ENCODE measurements around the gene ZNF385A. TPM values are rescaled to one million over a fixed set of nuclear protein-coding genes. Genes with fewer than 3 reads are reported as not detected.

ZNF385A gene
- total and polyA plus RNA-seq, 2 of the 8 experiments (the other 6 are each of a cell fraction or from before 2014, with no cell fraction given) = 5.2 to 14.3 TPM

DNA sequence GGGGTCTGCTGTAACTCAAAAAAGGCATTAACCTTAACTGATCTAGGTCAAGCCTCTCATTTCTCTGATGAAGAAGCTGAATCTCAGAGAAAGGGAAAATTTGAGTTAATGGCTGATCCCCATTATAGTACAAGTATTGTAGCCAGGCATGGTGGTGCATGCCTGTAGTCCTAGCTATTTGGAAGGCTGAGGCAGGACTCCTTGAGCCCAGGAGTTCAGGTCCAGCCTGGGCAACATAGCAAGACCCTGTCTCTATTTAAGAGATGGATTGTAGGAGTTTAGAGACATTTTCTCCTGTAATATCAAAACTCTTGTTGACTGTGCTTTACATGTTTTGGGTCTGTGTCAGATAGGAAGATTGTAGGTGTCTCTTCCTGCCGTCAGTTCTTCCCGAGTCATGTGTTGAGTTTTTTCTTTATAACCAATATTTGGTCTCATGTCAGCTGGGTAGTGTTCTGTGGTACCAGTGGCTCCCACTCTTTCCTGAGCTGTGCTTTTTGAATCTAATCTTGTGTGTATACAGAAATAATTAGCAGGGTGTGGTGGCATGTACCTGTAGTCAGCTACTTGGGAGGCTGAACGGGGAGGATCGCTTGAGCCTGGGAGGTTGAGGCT is 51.0 kb downstream of the ZNF385A start:
- 95% methylated on average over 4 of the region's 4 CpGs; no CpG with 5 or more reads in 1 of the 2 experiments for whole genome bisulfite sequencing, 2 experiments (ENCODE audit: extremely low coverage in 1 of 2, insufficient coverage in 1 of 2, insufficient read length in 1 of 2, insufficient replicate concordance in 2 of 2, low coverage in 1 of 2, low lambda C conversion rate in 2 of 2, missing lambda C conversion rate in 1 of 2)
- Histone ChIP-seq H3K4me1 (replicated peaks in 1 of 4; ENCODE audit: control insufficient read depth in 3 of 4, insufficient read depth in 4 of 4, low read length in 3 of 4) (peaks cover 0 to 6% (median 2%) of the 10 kb centered on the region in 4 experiments; a peak in 1 of 7 replicates), H3K56ac (replicated peaks; ENCODE audit: insufficient read length, low read depth, low read length) (no peak overlapping the region), H3K79me2 (ENCODE audit: control insufficient read depth in 1 of 2, insufficient read depth in 2 of 2, low read length in 2 of 2) (no peaks in the 10 kb centered on the region; a peak in 2 of 4 replicates), H3K4ac (replicated peaks; ENCODE audit: insufficient read length, low read depth, low read length) (no peak overlapping the region), H2AK5ac (ENCODE audit: low read depth, low read length) (no peak overlapping the region), H3K4me3 (ENCODE audit: extremely low read depth in 1 of 4, insufficient read depth in 2 of 4, low read depth in 3 of 4, low read length in 4 of 4) (no peak overlapping the region), H3K23me2 (ENCODE audit: low read depth, low read length) (no peaks in the 10 kb centered on the region), H3K18ac (ENCODE audit: extremely low read depth, low read length) (no peak overlapping the region), H4K91ac (replicated peaks; ENCODE audit: insufficient read length, low read length) (no peak overlapping the region), H2BK15ac (ENCODE audit: low read length) (no peak overlapping the region), H3K9me3 (ENCODE audit: insufficient read depth in 2 of 2, low read depth in 1 of 2, low read length in 1 of 2) (no peaks in the 10 kb centered on the region), H3K27ac (ENCODE audit: low read depth, low read length) (no peak overlapping the region), H3K14ac (ENCODE audit: insufficient read length) (no peak overlapping the region), H2AFZ (ENCODE audit: low read length) (no peak overlapping the region), H3K23ac (ENCODE audit: insufficient read length) (no peak overlapping the region), H3K27me3 (replicated peaks in 1 of 4; ENCODE audit: control insufficient read depth in 3 of 4, extremely low read depth in 1 of 4, insufficient read depth in 3 of 4, low read length in 3 of 4) (no peaks in the 10 kb centered on the region), H2BK120ac (replicated peaks; ENCODE audit: low read depth, low read length) (no peak overlapping the region), H3K36me3 (ENCODE audit: control insufficient read depth in 2 of 4, insufficient read depth in 4 of 4, low read length in 3 of 4) (no peaks in the 10 kb centered on the region), H4K5ac (ENCODE audit: insufficient read length, low read depth, low read length) (no peak overlapping the region), H2BK20ac (ENCODE audit: low read length) (no peak overlapping the region), H4K8ac (ENCODE audit: extremely low read depth, insufficient read depth, low read length) (no peak overlapping the region), H3K4me2 (ENCODE audit: insufficient read depth in 1 of 2, low read depth in 2 of 2, low read length in 2 of 2) (no peak overlapping the region), H4K20me1 (replicated peaks in 1 of 2; ENCODE audit: control insufficient read depth in 1 of 2, insufficient read depth in 2 of 2, low read length in 2 of 2) (peaks cover 0 to 9% of the 10 kb centered on the region in 2 experiments), H3K9ac (replicated peaks in 1 of 4; ENCODE audit: extremely low read depth in 1 of 4, low read depth in 3 of 4, low read length in 3 of 4) (no peak overlapping the region), H3K79me1 (ENCODE audit: low read depth, low read length) (peaks cover 3% of the 10 kb centered on the region; the same call in 1 of the 2 replicates), H2BK5ac (ENCODE audit: low read depth, low read length) (no peak overlapping the region), H2BK12ac (ENCODE audit: low read depth, low read length) (no peak overlapping the region)
- no peak for DNase-seq (ENCODE audit: low read depth in 1 of 2, low spot score in 2 of 2)
- no peak for TF ChIP-seq GTF2F1 (IDR thresholded peaks at IDR 0.05; ENCODE audit: borderline replicate concordance, low read depth, low read length)
- TF ChIP-seq HDAC6 (IDR thresholded peaks at IDR 0.05; ENCODE audit: low read depth, low read length) = no peak
- TF ChIP-seq NRF1 (IDR thresholded peaks at IDR 0.05; ENCODE audit: low read depth, low read length) = no peak
- no peak for FAIRE-seq
- ChIA-PET CTCF (ENCODE audit: partially characterized antibody) (interaction anchor here (0.8 to 34.6 kb wide), 20 partner anchors 8 to 132 kb away, joined by 3 to 618 read pairs (median 8); partner anchors contain the start of genes COPZ1 and NFE2), POLR2A (ENCODE audit: partially characterized antibody) (interaction anchor here (1.2 to 16.2 kb wide), 7 partner anchors 9 to 73 kb away, joined by 3 to 166 read pairs (median 49); partner anchors contain the start of genes CBX5, COPZ1 and HNRNPA1)
